Endometrial microvascular endothelial cells (primary cell): Measurements from ENCODE around the gene DEFB127. TPM values are rescaled to one million over a fixed set of nuclear protein-coding genes. Genes with fewer than 3 reads are reported as not detected.
"Not testable (repeated sequence)": the region's sequence is repeated elsewhere in the genome, so short reads cannot be mapped to it uniquely, and the experiment has no call there.

ENCODE experiments used
- in situ Hi-C: cut with HindIII; loops from 2 replicates; pipeline ENCODE4 v1.10.0; 2017; ENCODE audit warnings: low sequenced_read_pairs, low pct_unique_long_range_greater_than_20kb; ENCODE audit errors: inconsistent ontology term
- total RNA-seq: library from RNA; depleted of rRNA; stranded (reverse); fragments of >200 nt; gene quantifications from one replicate; pipeline ENCODE4 v1.2.3, GENCODE V29; 2015; ENCODE audit errors: inconsistent ontology term

DEFB127 gene, protein sequence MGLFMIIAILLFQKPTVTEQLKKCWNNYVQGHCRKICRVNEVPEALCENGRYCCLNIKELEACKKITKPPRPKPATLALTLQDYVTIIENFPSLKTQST
- total RNA-seq: not detected

DNA sequence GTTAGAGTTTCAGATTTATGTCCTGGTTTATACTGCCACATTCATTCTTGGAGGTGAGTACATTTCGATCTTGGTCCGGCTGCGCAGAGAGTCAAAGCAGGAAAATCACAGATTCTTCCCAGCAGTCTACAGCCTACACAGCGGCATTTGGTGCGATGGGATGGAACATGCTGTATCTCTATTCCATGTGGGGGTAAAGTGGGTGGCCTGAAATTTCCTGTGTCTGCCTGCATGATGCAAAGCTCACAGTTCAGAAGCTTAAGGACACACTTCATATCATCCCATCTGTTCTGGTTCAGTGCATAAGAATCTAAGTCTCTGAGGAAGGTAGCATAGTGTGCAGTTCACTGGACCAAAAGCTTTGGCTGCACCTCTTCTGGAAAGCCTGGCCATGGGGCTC lies at the start of gene DEFB127:
Gene DEFB127, plus strand, starts transcription at position 301 of the 400 bp plus-strand sequence. Its CDS starts 91 bp downstream, at position 392.
- in situ Hi-C loops: no loop called here

DNA sequence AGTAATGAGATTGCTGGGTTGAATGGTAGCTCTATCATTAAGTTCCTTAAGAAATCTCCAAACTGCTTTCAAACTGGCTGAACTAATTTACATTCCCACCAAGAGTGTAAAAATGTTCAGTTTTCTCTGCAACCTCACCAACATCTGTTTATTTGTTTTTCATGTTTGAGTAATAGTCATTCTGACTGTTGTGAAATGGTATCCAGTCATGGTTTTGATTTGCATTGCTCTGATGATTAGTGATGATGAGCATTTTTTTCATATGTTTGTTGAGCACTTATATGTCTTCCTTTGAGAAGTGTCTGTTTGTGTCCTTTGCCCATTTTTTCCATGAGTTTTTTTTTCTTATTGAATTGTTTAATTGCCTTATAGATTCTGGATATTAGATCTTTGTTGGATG lies 44.9 kb upstream of the DEFB127 start:
- in situ Hi-C loops: no loop called here

DNA sequence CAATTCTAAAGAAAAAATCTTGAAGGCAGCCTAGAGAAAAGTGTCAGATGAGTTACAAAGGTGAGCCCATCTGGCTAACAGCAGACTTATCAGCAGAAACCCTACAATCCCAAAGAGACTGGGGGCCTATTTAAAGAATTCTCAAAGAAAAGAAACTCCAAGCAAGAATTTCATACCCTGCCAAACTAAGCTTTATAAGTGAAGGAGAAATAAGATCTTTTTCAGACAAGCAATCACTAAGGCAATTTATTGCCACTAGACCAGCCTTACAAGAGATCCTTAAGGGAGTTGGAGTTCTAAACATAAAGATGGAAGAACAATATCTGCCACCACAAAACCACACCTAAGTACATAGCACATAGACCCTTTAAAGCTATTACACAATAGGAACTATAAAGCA lies 39.7 kb upstream of the DEFB127 start:
- in situ Hi-C loops: no loop called here

DNA sequence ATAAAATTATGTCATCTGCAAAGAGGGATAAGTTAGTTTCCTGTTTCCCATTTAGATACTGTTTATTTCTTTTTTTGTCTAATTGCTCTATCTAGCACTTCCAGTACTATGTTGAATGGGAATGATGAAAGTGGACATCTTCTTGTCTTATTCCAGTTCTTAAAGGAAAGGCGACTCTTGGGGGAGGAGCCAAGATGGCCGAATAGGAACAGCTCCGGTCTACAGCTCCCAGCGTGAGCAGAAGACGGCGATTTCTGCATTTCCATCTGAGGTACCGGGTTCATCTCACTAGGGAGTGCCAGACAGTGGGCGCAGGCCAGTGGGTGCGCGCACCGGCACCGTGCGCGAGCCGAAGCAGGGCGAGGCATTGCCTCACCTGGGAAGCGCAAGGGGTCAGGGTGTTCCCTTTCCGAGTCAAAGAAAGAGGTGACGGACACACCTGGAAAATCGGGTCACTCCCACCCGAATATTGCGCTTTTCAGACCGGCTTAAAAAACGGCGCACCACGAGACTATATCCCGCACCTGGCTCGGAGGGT lies 27.4 kb upstream of the DEFB127 start:
- in situ Hi-C loops: not testable (repeated sequence)

DNA sequence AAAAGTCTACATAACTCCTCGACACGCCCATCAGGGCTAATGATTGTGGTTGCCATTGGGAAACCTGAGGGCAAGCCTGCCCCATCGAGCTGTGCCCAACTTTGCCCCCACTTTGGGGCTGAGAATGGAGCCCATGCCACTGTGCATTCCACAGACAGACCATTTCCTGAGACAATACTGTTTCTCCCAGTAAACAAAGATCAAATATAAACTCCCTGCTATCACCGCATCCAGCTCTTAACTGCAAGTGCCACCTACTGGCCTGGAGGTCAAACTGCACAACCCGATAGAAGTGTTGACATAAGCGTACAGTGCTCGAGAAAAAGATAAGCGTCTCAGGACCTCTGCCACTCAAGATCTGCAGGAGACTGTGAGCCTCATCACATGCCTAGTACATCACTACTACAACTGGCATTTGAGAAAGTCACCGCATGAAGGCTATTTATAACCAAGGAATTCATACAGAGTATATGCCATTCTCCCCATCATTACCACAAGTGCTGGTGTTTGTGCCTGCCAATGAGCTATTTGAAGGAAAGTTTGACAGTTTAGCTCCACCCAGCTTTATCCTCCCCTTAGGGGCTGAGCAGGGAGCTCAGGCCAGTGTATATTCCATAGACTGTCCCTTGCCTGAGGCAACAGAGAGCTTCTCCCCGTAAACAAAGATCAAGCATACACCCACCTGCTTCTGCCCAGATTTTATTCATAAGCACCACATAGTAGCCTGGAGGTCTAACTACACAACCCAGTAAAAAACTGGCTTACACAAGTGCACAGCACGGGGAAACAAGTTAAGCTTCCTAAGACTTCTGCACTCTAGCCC lies 19.4 kb upstream of the DEFB127 start:
- in situ Hi-C loops: no loop called here

DNA sequence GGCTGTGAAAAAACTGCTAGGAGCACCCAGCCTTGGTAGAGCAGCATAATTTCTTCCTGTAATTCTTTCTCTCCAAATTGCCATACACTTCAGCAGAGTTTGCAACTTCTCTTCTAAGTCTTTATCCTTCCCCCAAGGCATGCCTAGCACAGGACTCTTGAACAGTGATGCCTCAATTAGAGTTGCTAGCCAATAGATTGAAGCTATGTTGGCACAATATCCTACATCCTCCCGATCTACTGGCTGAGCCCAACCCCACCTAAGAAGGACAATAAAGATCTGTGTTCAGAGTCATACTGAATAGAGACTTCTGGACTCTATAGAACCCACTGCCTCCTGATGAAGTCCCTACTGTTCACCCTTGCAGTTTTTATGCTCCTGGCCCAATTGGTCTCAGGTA lies 15.0 kb upstream of the DEFB127 start, which contains the start of gene DEFB126:
Gene DEFB126, plus strand, starts transcription at position 301 of the 400 bp plus-strand sequence. Its CDS starts 39 bp downstream, at position 340.
- in situ Hi-C loops: no loop called here

DNA sequence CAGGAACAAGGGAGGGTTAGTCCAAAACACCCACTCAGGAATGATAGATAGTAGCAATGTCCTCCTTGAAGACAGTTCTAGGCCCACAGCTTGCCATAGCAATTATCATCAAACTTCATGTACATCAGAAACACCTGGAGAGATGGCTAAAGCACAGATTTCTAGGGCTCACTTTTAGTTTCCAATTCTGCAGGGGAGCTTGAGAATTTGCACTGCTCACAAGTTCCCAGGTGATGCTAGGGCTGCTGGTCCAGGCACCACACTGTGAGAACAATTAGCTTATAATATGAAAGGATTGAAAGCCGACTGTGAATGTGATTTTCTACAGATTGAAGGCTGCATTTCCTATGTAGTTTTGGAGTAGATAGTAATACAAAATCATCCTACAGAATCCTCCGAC lies 11.4 kb upstream of the DEFB127 start:
- in situ Hi-C loops: no loop called here

DNA sequence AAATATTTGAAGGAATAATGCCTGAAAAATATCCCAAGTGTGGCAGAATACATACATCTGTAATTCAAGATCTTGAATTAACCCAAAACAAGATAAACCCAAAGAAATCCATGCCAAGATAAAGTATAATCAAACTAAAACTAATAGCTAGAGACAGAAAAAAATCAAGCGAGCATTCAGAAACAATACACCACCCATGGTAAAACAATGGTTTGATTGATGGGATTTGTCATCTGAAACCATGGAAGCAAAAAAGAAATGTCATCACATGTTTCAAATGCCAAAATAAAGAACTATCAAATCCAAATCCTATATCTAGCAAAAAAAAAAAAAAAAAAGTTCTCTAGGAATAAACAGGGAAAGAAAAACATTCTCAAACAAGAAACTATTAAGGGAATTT lies 5.1 kb upstream of the DEFB127 start:
- in situ Hi-C loops: no loop called here

DNA sequence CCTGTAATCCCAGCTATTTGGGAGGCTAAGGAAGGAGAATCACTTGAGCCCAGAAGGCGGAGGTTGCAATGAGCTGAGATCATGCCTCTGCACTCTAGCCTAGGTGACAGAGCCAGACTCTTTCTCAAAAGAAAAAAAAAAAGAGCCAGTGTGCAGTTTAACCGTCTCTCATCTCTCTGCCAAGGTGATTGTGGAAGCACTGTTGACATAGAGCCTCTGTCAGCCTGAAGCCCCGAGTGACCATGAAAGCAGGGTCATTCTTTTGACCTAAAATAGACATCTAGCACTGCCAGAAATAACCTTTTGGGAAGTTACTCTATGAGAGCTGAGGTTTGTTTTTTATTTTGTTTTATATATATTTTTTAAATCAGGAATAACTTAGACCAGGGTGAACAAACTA lies 7.4 kb downstream of the DEFB127 start:
- in situ Hi-C loops: no loop called here

DNA sequence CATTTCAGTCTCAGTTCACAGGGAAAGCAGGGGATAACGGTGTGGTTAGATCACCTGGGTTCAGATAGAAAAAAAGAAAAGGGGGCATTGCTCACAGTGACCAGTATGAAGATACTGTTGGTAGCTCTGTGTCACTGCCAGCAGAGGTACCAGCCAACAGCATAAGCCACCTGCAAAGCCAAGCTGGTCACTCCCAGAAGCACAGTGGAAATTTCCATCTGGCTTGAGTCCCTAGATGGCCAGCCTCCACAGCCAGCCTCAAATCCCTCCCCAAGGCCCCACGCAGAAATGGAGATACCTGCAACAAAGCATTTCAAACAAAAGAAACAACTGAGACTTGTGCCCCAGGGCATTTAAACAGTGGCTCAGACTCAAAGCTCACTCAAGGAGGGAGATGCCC lies 11.6 kb downstream of the DEFB127 start:
- in situ Hi-C loops: no loop called here

DNA sequence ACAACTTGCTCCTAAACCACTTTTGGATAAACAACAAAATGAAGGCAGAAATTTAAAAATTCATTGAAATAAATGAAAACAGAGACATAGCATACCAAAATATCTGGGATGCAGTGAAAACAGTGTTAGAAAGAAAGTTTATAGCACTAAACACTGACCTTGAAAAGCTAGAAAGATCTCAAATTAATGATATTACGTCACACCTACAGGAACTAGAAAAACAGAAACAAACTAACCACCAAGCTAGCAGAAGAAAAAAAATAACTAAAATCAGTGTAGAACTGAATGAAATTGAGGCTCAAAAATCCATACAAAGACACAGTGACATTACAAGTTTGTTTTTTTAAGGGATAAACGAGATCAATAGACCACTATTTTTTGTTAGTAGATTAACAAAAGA lies 27.0 kb downstream of the DEFB127 start:
- in situ Hi-C loops: no loop called here

DNA sequence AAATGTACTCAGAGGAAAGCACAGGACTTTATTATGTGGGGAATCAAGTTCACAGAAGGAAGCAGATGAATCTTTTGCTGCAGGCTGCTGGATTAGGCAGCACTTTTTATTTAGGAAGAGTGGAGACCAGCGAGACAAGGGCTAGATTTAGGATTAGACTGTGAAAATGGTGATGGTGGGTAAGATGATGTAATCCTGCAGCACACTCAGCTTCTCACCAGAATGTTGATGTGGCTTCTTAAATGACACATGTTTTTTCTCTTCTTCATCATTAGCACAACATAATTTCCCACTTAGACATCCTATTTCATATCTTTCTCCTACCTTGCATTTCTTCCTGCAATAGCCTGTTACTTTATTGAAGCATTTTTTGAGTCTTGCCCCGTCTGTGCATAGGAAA lies 30.5 kb downstream of the DEFB127 start:
- in situ Hi-C loops: no loop called here

DNA sequence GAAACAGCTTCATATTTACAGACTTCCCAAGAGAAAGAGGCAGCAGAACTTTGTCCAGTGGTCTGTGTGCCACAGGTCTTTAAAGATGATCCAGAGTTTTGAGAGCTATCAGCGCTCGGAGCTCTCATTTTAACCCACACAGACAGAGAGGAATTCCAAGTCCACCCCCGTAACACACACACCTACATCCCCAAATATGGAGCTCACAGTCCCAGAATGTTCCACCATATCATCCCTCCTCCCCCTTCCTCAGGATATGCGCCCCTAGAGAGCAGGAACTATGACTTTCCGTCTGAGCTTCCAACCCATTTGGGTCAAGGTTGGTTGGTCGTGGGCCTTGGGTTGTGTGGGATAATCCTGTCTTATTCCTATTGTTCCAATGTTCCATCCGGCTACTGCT lies 32.4 kb downstream of the DEFB127 start, which contains the start of gene DEFB128:
Gene DEFB128, minus strand, starts transcription at position 101 of the 400 bp plus-strand sequence. Its CDS starts 88 bp downstream, at position 13.
- in situ Hi-C loops: no loop called here

DNA sequence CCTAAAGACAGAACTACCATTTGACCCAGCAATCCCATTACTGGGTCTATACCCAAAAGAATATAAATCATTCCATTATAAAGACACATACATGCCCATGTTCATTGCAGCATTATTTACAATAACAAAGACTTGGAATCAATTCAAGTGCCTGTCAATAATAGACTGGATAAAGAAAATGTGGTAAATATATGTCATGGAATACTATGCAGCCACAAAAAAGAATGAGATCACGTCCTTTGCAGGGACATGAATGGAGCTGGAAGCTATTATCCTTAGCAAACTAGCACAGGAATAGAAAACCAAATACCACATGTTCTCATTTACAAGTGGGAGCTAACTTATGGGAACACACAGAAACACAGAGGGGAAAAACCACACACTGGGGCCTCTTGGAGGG lies 41.0 kb downstream of the DEFB127 start:
- in situ Hi-C loops: no loop called here

DNA sequence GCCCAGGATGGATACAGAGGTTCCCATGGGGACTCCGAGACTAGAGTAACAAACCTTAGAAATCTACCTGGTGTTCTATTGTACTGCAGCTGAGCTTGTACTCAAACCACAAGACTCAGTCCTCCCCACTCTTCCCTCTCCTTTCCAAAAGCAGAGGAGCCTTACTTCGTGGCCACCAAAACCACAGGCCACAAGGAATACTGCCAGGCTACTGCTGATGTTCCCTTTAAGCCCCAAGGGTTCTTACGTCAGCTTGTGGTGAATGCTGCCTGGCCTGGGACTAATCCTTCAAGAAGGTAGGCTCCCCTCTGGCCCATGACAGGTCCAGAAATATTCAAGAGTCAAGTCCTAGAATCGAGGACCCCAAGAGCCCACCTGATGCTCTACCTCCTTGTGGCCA lies 42.7 kb downstream of the DEFB127 start:
- in situ Hi-C loops: no loop called here

DNA sequence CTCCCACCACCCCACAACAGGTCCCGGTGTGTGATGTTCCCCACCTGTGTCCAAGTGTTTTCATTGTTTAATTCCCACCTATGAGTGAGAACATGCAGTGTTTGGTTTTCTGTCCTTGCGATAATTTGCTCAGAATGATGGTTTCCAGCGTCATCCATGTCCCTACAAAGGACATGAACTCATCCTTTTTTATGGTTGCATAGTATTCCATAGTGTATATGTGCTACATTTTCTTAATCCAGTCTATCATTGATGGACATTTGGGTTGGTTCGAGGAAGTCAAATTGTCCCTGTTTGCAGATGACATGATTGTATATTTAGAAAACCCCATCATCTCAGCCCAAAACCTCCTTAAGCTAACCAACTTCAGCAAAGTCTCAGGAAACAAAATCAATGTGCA lies 46.4 kb downstream of the DEFB127 start:
- in situ Hi-C loops: not testable (repeated sequence)
